Liver (tissue), 9 donors: ENCODE measurements around the gene P2RY14. TPM values are rescaled to one million over a fixed set of nuclear protein-coding genes. Genes with fewer than 3 reads are reported as not detected.

ENCODE experiments used
- DNase-seq: peaks from one replicate; pipeline ENCODE4 v3.0.0-alpha.2; 2017; ENCODE audit warnings: low spot score
- H3K27ac ChIP-seq, 2 donors: one replicate each; pipeline ENCODE4 v1.7.0; 2013; ENCODE audit warnings: inconsistent platforms in 2 of 2, low read length in 2 of 2, control low read depth in 1 of 2, low read depth in 1 of 2, mild to moderate bottlenecking in 1 of 2
- H3K27me3 ChIP-seq, 4 donors: one replicate each; pipeline versions ENCODE4 v1.6.1 to v1.7.0; 2013; ENCODE audit warnings: low read length in 3 of 4, inconsistent platforms in 1 of 4, mild to moderate bottlenecking in 1 of 4, moderate library complexity in 1 of 4; ENCODE audit not compliant: control insufficient read depth in 4 of 4, insufficient read depth in 4 of 4
- H3K36me3 ChIP-seq, 4 donors: one replicate each; pipeline versions ENCODE4 v1.6.1 to v1.7.0; 2013; ENCODE audit warnings: low read length in 3 of 4, mild to moderate bottlenecking in 3 of 4, low read depth in 1 of 4, moderate library complexity in 1 of 4; ENCODE audit not compliant: control insufficient read depth in 4 of 4, insufficient read depth in 3 of 4
- H3K4me1 ChIP-seq, 4 donors: one replicate each; pipeline versions ENCODE4 v1.6.1 to v1.7.0; 2013; ENCODE audit warnings: low read length in 3 of 4, mild to moderate bottlenecking in 3 of 4, moderate library complexity in 1 of 4; ENCODE audit not compliant: control insufficient read depth in 4 of 4, insufficient read depth in 4 of 4
- H3K4me3 ChIP-seq, 3 donors: one replicate each; pipeline versions ENCODE4 v1.6.1 to v1.7.0; 2013; ENCODE audit warnings: low read length in 3 of 3, control low read depth in 1 of 3, low read depth in 1 of 3, mild to moderate bottlenecking in 1 of 3
- H3K9ac ChIP-seq, 2 donors: one replicate each; pipeline ENCODE4 v1.7.0; 2013; ENCODE audit warnings: low read length in 2 of 2, mild to moderate bottlenecking in 2 of 2, moderate library complexity in 2 of 2, control low read depth in 1 of 2, low read depth in 1 of 2
- H3K9me3 ChIP-seq, 4 donors: one replicate each; pipeline versions ENCODE4 v1.6.1 to v1.7.0; 2013; ENCODE audit warnings: low read length in 3 of 4; ENCODE audit not compliant: control insufficient read depth in 4 of 4
- ATF3 ChIP-seq: IDR thresholded peaks from 2 replicates; pipeline ENCODE4 v1.6.1; 2016; ENCODE audit warnings: antibody characterized with exemption
- CTCF ChIP-seq: fragments of 150-350 bp; IDR thresholded peaks from 2 replicates; pipeline ENCODE4 v1.5.1; 2017; ENCODE audit warnings: improper control_type of control experiment, low read depth, low read length; ENCODE audit not compliant: missing input control
- EGR1 ChIP-seq, 2 donors: IDR thresholded peaks; 2 replicates each; pipeline ENCODE4 v1.6.1; 2016 to 2018; ENCODE audit warnings: antibody characterized with exemption in 2 of 2, low read depth in 2 of 2
- FOXA1 ChIP-seq: IDR thresholded peaks from 2 replicates; pipeline ENCODE4 v1.6.1; 2016; ENCODE audit warnings: antibody characterized with exemption
- FOXA2 ChIP-seq: IDR thresholded peaks from 2 replicates; pipeline ENCODE4 v1.6.1; 2016; ENCODE audit warnings: antibody characterized with exemption
- GABPA ChIP-seq, 2 donors: IDR thresholded peaks in 1 of 2; conservative IDR thresholded peaks in 1 of 2; 2 replicates each; pipeline ENCODE4 v1.6.1; 2016; ENCODE audit warnings: antibody characterized with exemption in 2 of 2, mild to moderate bottlenecking in 1 of 2, moderate library complexity in 1 of 2
- HNF4A ChIP-seq, 2 donors: conservative IDR thresholded peaks; 2 replicates each; pipeline ENCODE4 v1.6.1; 2016; ENCODE audit warnings: antibody characterized with exemption in 2 of 2, mild to moderate bottlenecking in 2 of 2
- HNF4G ChIP-seq: IDR thresholded peaks from 2 replicates; pipeline ENCODE4 v1.6.1; 2016; ENCODE audit warnings: antibody characterized with exemption
- JUND ChIP-seq, 2 donors: IDR thresholded peaks; 2 replicates each; pipeline ENCODE4 v1.6.1; 2016; ENCODE audit warnings: antibody characterized with exemption in 2 of 2
- MAX ChIP-seq: IDR thresholded peaks from 2 replicates; pipeline ENCODE4 v1.6.1; 2016; ENCODE audit warnings: antibody characterized with exemption
- NR2F2 ChIP-seq: IDR thresholded peaks from 2 replicates; pipeline ENCODE4 v1.6.1; 2016; ENCODE audit warnings: antibody characterized with exemption
- RAD21 ChIP-seq, 2 donors: IDR thresholded peaks; 2 replicates each; pipeline ENCODE4 v1.6.1; 2016; ENCODE audit warnings: antibody characterized with exemption in 2 of 2, mild to moderate bottlenecking in 2 of 2
- REST ChIP-seq: IDR thresholded peaks from 2 replicates; pipeline ENCODE4 v1.6.1; 2016; ENCODE audit warnings: antibody characterized with exemption, mild to moderate bottlenecking
- RXRA ChIP-seq, 2 donors: IDR thresholded peaks; 2 replicates each; pipeline ENCODE4 v1.6.1; 2017 to 2018; ENCODE audit warnings: antibody characterized with exemption in 2 of 2, mild to moderate bottlenecking in 1 of 2
- TAF1 ChIP-seq: conservative IDR thresholded peaks from 2 replicates; pipeline ENCODE4 v1.6.1; 2016; ENCODE audit warnings: antibody characterized with exemption, mild to moderate bottlenecking
- YY1 ChIP-seq: IDR thresholded peaks from 2 replicates; pipeline ENCODE4 v1.6.1; 2016; ENCODE audit warnings: antibody characterized with exemption, mild to moderate bottlenecking
- ZBTB33 ChIP-seq: IDR thresholded peaks from 2 replicates; pipeline ENCODE4 v1.6.1; 2016; ENCODE audit warnings: antibody characterized with exemption
- WGBS: extraction: QIAGEN DNeasy Blood & Tissue Kit; methylation state at CpG from one replicate; pipeline ENCODE4 v1.1.7; 2013; 5-methylcytosine and 5-hydroxymethylcytosine counted together
- polyA plus RNA-seq, 2 donors: library from polyadenylated mRNA; stranded (reverse) in 1 of 2; unstranded in 1 of 2; fragments of 200-250 nt in 1 of 2; fragments of >200 nt in 1 of 2; fragmentation: Nextera tagmentation in 1 of 2; extraction: Ambion mirVana in 1 of 2; gene quantifications; one replicate each; pipeline versions ENCODE4 v1.2.1 to v1.2.3, GENCODE V29; 2013 to 2015
- total RNA-seq, 2 donors: library from RNA; depleted of rRNA; stranded (reverse); fragments of >200 nt; gene quantifications; one replicate each; pipeline ENCODE4 v1.2.3, GENCODE V29; 2014
- donor health status: healthy.
- donor health status: healthy.
- donor health status: healthy.
- donor health status: healthy.
- donor health status: healthy.

The P2RY14 gene
- total and polyA plus RNA-seq, 4 donors, result 0.10 to 0.37 (median 0.22) TPM

DNA sequence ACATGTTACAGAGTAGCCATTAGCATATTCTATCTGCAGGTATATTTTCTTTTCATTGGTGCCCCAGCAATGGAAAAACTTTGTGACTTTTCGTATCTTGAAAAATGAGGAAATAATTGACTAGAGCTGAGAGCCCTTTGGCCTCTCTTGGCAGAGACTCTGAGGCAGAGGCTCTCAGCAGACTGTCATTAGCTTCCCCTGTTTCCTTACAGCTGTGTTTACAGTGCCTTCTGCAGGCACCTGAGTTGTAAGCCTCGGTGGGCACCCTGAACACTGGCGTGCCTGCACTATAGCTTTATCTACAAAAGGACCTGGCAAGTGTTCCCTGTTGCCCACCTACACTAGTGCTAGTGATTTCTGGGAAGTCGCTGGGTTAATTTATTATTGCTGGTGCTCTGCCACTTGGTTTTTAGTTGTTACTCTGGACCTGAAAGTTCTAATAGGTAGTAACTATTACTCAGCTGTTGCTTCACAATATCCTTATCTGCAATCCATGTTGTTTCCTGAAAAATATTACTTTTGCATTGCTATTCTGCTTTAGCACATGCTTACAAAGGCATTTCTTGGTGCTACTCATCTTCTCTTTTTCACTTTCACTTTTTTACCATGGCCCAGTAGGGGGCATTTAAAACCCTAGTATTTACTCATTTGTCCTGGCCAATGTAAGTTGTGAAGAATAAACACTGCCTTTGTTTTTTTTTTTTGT is 67.5 kb downstream of the P2RY14 start (continued):
- peak; percentile 31 for TF ChIP-seq CTCF
- peak; percentile 23 to 73 for TF ChIP-seq JUND (IDR thresholded peaks at IDR 0.05)
- TF ChIP-seq EGR1 (IDR thresholded peaks at IDR 0.05; ENCODE audit: low read depth in 2 of 2), result peak in 1 of 2 donors; percentile 21
- peak; percentile 26 to 43 for TF ChIP-seq RAD21 (IDR thresholded peaks at IDR 0.05)
- TF ChIP-seq HNF4A (conservative IDR thresholded peaks at IDR 0.05), result peak; percentile 70 to 78
- peak; percentile 61 for TF ChIP-seq TAF1
- peak; percentile 53 to 57 for TF ChIP-seq RXRA (IDR thresholded peaks at IDR 0.05)
- peak; percentile 69 for TF ChIP-seq FOXA2
- peak; percentile 25 for TF ChIP-seq FOXA1
- TF ChIP-seq ATF3, result no peak
- no peak for TF ChIP-seq GABPA (IDR thresholded peaks at IDR 0.05 in 1 of 2, conservative IDR thresholded peaks at IDR 0.05 in 1 of 2)

DNA sequence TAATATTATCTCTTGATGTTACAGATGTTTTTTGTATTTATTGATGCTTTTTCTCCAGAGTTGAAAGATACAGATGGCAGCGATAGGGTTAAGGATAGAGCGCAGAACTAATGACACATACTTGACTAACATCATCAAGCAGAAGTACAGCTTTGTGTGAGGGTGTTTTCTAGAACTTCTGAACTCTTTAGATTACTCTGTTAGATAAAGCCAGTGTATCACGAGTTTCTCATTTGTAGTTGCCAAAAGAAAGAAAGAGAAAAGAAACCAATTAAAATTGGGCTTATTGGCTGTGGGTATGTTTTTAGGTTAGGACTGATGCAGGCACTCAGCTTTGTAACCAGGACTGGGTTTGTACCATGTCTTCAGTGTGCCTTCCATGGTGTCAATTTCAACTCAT is 68.7 kb downstream of the P2RY14 start:
- no peaks in the 10 kb centered on the region for H3K9me3 ChIP-seq
- TF ChIP-seq JUND (IDR thresholded peaks at IDR 0.05), result no peak
- no peak for TF ChIP-seq HNF4G
- no peak for TF ChIP-seq FOXA1
- TF ChIP-seq RXRA (IDR thresholded peaks at IDR 0.05), result no peak
- no peak for TF ChIP-seq GABPA (IDR thresholded peaks at IDR 0.05 in 1 of 2, conservative IDR thresholded peaks at IDR 0.05 in 1 of 2)
- H3K4me3 ChIP-seq, result no peak overlapping the region
- H3K36me3 ChIP-seq, result no peaks in the 10 kb centered on the region
- no peak overlapping the region for H3K9ac ChIP-seq
- H3K27ac ChIP-seq, result no peak overlapping the region
- H3K27me3 ChIP-seq, result no peaks in the 10 kb centered on the region
- WGBS, result 82% methylated on average over 3 of the region's 3 CpGs
- DNase-seq, result no peak
- H3K4me1 ChIP-seq, result peaks cover 4 to 17% (median 10%) of the 10 kb centered on the region in 4 donors

DNA sequence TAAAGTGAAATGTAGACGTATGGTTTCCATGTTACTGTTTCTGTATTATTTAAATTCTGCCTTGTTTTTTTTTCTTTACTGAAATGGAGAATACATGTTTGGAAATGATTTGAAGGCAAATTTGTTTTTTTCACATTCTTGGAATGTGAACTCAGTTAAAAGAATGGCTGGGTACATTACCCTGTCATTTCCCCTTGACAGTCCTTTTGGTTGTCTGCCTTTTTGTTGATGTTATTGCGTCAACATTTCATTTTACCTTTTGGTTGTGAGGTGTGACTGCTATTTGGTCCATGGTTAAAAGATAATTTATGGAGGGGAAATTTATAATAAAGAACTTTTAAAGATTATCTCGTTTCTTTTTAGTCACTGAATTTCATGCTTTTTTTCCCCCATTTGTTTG is 72.1 kb downstream of the P2RY14 start:
- 88% methylated on average over 3 of the region's 3 CpGs for WGBS
- H3K36me3 ChIP-seq, result no peaks in the 10 kb centered on the region
- DNase-seq, result no peak
- H3K9ac ChIP-seq, result no peak overlapping the region
- H3K9me3 ChIP-seq, result no peaks in the 10 kb centered on the region
- TF ChIP-seq RXRA (IDR thresholded peaks at IDR 0.05), result no peak
- TF ChIP-seq TAF1, result no peak
- TF ChIP-seq MAX, result no peak
- no peak for TF ChIP-seq CTCF
- TF ChIP-seq ZBTB33, result no peak
- no peak for TF ChIP-seq REST
- no peak for TF ChIP-seq HNF4G
- TF ChIP-seq EGR1 (IDR thresholded peaks at IDR 0.05; ENCODE audit: low read depth in 2 of 2), result no peak
- no peak for TF ChIP-seq FOXA1
- no peak for TF ChIP-seq GABPA (IDR thresholded peaks at IDR 0.05 in 1 of 2, conservative IDR thresholded peaks at IDR 0.05 in 1 of 2)
- no peak for TF ChIP-seq YY1
- no peak for TF ChIP-seq JUND (IDR thresholded peaks at IDR 0.05)
- TF ChIP-seq NR2F2, result no peak
- TF ChIP-seq HNF4A (conservative IDR thresholded peaks at IDR 0.05), result no peak
- H3K27ac ChIP-seq, result no peak overlapping the region
- peaks cover 2 to 12% (median 8%) of the 10 kb centered on the region in 4 donors for H3K4me1 ChIP-seq
- H3K4me3 ChIP-seq, result no peak overlapping the region
- no peaks in the 10 kb centered on the region for H3K27me3 ChIP-seq
